ENCODE measurements around the gene FRMD1.

FRMD1 gene

DNA sequence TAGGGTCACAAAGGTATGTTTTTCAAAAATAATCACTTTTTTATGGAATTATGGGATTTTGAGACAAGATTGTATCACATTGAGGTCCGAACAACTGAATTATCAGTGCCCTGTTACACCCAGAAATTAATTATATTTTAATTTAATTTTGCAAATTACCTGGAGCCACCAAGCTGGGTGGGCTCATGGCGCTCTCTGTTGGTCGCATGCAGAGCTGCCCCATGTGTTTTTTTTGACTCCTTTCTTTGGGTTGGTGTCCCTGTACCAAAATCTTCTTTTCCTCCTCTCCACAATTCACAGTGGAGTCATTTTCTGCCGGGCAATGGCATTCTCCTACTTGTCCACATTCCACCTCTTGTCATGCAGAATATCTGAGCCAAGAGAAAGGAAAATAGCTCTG is 38.9 kb upstream of the FRMD1 start:
- TF ChIP-seq, protein P1, sequence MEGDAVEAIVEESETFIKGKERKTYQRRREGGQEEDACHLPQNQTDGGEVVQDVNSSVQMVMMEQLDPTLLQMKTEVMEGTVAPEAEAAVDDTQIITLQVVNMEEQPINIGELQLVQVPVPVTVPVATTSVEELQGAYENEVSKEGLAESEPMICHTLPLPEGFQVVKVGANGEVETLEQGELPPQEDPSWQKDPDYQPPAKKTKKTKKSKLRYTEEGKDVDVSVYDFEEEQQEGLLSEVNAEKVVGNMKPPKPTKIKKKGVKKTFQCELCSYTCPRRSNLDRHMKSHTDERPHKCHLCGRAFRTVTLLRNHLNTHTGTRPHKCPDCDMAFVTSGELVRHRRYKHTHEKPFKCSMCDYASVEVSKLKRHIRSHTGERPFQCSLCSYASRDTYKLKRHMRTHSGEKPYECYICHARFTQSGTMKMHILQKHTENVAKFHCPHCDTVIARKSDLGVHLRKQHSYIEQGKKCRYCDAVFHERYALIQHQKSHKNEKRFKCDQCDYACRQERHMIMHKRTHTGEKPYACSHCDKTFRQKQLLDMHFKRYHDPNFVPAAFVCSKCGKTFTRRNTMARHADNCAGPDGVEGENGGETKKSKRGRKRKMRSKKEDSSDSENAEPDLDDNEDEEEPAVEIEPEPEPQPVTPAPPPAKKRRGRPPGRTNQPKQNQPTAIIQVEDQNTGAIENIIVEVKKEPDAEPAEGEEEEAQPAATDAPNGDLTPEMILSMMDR (IDR thresholded peaks at IDR 0.05; ENCODE audit: extremely low read depth, missing control alignments) = no peak
- DNase-seq (ENCODE audit: low spot score) = no peak

DNA sequence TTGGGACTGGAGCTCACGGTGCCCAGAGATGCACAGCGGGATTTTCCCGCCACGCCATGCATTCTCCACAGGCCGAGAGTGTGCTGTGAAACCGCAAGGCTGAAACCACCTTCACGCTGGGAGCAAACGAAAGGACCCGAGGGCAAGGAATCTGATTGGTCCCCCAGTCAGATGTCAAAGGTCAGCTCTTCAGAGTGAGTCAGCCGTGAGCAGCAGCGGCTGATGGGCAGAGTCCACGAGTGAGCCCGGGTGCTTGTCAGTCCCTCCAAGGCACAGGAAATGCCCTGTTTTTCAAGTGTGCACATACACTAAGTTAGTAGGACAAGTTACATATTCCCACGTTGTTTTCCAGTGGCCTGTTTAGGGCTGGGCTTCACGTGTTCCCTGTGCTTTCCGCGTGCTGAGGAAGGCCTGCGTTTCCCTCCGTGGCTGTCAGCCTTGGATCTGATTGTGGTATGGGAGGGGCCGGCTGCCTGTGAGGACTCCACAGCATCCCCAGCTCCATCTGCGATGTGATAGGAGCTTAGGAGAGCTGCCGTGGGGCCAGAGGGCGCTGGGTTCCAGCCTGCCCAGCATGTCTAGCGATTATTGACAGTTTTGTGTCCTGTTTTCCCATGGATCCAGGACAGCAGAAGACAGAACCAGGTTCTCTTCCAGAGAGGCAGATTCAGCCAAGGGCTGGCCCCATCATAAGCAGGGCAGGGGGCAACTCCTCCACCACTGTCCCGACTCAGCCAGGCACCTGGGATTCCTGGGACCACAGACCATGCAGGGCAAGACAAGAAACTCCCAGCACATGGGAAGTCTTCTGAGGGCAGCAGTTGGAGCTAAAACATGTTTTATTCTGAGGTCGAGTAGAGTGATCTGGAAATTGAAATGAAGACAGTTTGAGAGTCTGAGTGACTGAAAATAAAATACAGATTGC is 38.2 kb upstream of the FRMD1 start:
- no peak for DNase-seq (ENCODE audit: low spot score)

DNA sequence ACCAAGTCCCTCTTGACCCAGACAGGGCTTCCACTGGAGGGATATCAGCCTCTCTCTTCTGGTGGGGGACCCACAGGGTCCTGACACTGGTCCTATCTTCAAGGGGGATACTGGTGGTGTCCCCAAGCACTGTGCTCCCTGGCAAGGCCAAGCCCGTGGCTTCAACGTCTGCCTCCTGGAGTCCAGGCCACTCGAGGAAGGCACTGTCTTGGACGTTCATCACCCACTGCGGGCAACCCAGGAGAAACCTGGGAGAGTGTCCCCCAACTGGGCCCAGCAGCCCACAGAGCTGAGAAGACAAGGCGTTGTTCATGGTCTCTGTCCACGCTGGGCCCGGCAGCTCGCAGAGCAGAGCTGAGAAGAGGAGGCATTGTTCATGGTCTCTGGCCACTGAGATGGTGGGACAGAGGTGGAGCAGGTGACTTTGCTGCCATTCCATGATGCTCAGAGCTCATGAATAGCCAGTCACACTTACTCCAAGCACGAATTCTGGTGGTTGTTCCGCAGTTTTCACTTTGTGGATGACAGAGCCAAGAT is 37.5 kb upstream of the FRMD1 start:
- TF ChIP-seq, protein P1 (IDR thresholded peaks at IDR 0.05; ENCODE audit: extremely low read depth, missing control alignments) = no peak
- DNase-seq (ENCODE audit: low spot score) = no peak

More for the DNA sequence above, 38.2 kb upstream of the FRMD1 start:
- TF ChIP-seq, protein P1 (IDR thresholded peaks at IDR 0.05; ENCODE audit: extremely low read depth, missing control alignments) = no peak

DNA sequence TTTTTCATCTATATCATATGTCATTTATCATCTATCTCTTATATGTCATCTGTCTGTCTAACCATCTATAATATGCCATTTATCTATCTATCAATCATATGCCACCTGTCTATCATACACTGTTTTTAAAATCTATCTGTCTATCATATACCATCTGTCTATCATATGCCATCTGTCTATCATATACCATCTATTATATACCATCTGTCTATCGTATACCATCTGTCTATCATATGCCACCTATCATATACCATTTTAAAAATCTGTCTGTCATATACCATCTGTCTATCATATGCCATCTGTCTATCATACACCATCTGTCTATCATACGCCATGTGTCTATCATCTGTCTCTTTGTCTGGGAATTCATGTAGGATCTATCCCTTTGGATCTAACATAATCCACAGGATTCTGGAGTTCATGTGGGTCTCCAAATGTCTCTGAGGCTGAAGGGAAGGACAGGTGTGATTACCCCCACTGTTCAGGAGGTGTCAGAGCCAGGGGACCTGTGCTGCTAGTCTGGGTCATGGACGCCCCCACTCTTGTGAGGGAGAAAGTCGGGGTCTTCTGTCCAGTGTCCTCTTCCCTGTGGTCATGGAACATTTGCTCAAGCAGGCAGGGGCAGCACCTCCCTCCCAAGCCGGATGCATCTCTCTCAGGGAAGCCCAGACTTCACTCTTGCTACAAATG is 36.9 kb upstream of the FRMD1 start:
- TF ChIP-seq, protein P1 (IDR thresholded peaks at IDR 0.05; ENCODE audit: extremely low read depth, missing control alignments) = no peak
- no peak for DNase-seq (ENCODE audit: low spot score)

DNA sequence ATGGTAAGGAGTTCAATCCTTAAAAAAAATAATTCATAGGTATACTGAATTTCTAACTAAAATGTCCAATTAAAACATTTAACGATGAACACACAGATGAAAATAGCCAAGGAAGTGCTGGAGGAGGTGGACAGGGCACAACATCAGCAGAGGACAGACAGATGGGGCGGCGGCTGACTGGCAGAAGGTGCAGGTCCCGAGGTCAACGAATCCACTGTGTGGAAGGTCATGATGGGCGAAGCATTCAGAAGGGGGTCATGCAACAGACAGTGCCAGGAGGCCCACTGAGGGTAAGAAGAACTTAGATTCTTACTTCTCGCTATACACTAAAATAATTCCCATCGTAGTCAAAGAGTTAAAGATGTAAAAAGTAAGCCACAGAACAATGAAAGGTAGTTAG is 34.2 kb upstream of the FRMD1 start:
- no peak for DNase-seq (ENCODE audit: low spot score)
- TF ChIP-seq, protein P1 (IDR thresholded peaks at IDR 0.05; ENCODE audit: extremely low read depth, missing control alignments) = no peak

DNA sequence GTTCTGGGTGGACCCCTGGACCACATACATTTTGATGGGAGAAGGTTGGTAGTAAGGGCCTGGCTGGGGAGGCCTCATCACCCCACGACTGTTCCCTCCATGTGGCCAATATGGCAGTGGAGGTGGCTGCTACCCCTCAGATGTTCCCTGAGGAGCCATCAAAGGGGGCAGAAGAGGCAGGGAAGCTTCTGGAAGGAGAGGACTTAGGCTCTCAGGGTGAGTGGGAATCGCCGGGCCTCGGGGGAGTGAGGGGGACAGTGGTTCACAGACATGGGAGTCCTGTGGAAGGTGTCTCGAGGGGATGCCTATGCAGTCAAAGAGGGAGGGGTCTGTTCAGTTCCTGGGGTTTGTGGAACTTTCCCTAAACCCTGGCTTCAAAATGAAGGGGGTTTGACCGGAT is 32.9 kb upstream of the FRMD1 start:
- TF ChIP-seq, protein P1 (IDR thresholded peaks at IDR 0.05; ENCODE audit: extremely low read depth, missing control alignments) = no peak

DNA sequence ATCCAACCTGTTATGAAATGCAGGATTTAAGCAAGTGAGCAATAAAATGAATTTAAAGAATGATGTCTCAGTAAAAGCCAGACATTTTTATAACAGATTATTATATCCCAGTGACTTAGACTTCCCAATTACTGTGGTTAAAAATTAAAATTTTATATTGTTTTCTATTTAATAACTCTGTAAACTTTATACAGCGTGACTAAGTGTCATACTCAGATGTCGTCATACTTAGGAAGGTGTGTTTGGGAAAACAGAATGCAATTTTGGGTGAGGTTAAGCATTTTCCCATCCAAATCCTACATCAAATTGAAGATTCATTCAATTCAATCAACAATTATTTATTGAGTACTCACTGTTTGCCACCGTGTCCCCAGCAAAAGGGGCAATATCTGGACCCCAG is 31.4 kb upstream of the FRMD1 start:
- DNase-seq (ENCODE audit: low spot score) = no peak
- TF ChIP-seq, protein P1 (IDR thresholded peaks at IDR 0.05; ENCODE audit: extremely low read depth, missing control alignments) = no peak

More for the DNA sequence above, 32.9 kb upstream of the FRMD1 start:
- no peak for DNase-seq (ENCODE audit: low spot score)
